Upper lobe of right lung (tissue), 1 donor: ENCODE data around the gene MILR1. TPM values are rescaled to one million over a fixed set of nuclear protein-coding genes. Genes with fewer than 3 reads are reported as not detected.
"Not testable (repeated sequence)": the region's sequence is repeated elsewhere in the genome, so short reads cannot be mapped to it uniquely, and the experiment has no call there.

Source experiments
- ATAC-seq: fragments of 200-7000 bp; cut with Tn5 transposase; one replicate; pipeline ENCODE4 v1.9.1; 2020; ENCODE audit warnings: mild to moderate bottlenecking, moderate library complexity
- DNase-seq: peaks from one replicate; pipeline ENCODE4 v3.0.0-alpha.2; 2020
- H3K27ac ChIP-seq: fragments of 200-600 bp; one replicate; pipeline ENCODE4 v1.8.0; 2022
- H3K27me3 ChIP-seq: fragments of 200-600 bp; one replicate; pipeline ENCODE4 v1.8.0; 2022; ENCODE audit warnings: mild to moderate bottlenecking
- H3K36me3 ChIP-seq: fragments of 200-600 bp; one replicate; pipeline ENCODE4 v1.8.0; 2022
- H3K4me1 ChIP-seq: fragments of 200-600 bp; one replicate; pipeline ENCODE4 v1.8.0; 2022
- H3K4me3 ChIP-seq: fragments of 200-600 bp; one replicate; pipeline ENCODE4 v1.8.0; 2022; ENCODE audit warnings: mild to moderate bottlenecking
- H3K9me3 ChIP-seq: fragments of 200-600 bp; one replicate; pipeline ENCODE4 v1.8.0; 2022
- CTCF ChIP-seq: fragments of 200-600 bp; IDR thresholded peaks from one replicate; pipeline ENCODE4 v1.8.0; 2022; ENCODE audit warnings: antibody characterized with exemption
- intact Hi-C: fragments of 100-400 bp; cut with DNase I; formaldehyde crosslinking; loops from one replicate; pipeline ENCODE4 v1.11.0; 2022
- total RNA-seq: library from RNA; stranded (reverse); fragmentation: NEBNext Ultra II Directional; extraction: Animal tissue kit (Norgen Biotek cat#: 25700); gene quantifications from one replicate; pipeline ENCODE4 v1.2.1, GENCODE V29; 2021
- donor health status: DM: no; HTN: yes; CAD: no; lungs with severe emphysema.

MILR1 gene
- total RNA-seq, 1 donor from 2014 or later = 17.9 TPM

GRCh38 chr17:64459284-64459747 is 10.4 kb downstream of the MILR1 start:
- Histone ChIP-seq H3K27ac (no peak overlapping the region), H3K4me1 (peaks cover 6% of the 10 kb centered on the region), H3K36me3 (no peaks in the 10 kb centered on the region), H3K4me3 (no peak overlapping the region), H3K27me3 (no peaks in the 10 kb centered on the region), H3K9me3 (no peaks in the 10 kb centered on the region)
- intact Hi-C loops = no loop called here
- DNase-seq = no peak
- peak; percentile 59 for ATAC-seq
- no peak for TF ChIP-seq CTCF

GRCh38 chr17:64459818-64460217 is 10.9 kb downstream of the MILR1 start:
- H3K27ac ChIP-seq, DNase-seq, H3K36me3 ChIP-seq, H3K4me1 ChIP-seq, ATAC-seq, intact Hi-C loops, H3K9me3 ChIP-seq, H3K27me3 ChIP-seq, H3K4me3 ChIP-seq: not testable (repeated sequence)

- H3K4me1 ChIP-seq = peaks cover 4% of the 10 kb centered on the region
- H3K27ac ChIP-seq = no peak overlapping the region
- H3K27me3 ChIP-seq = no peaks in the 10 kb centered on the region
- intact Hi-C loops = no loop called here
- ATAC-seq = no peak
- no peak for TF ChIP-seq CTCF
- no peak overlapping the region for H3K4me3 ChIP-seq
- no peaks in the 10 kb centered on the region for H3K9me3 ChIP-seq
- DNase-seq = no peak
- no peaks in the 10 kb centered on the region for H3K36me3 ChIP-seq
Measured at GRCh38 chr17:64460955-64461354, 12.0 kb downstream of the MILR1 start.

GRCh38 chr17:64461788-64462187 is 12.9 kb downstream of the MILR1 start:
- DNase-seq (no peak), ATAC-seq (no peak)
- H3K4me3 ChIP-seq = no peak overlapping the region
- TF ChIP-seq CTCF = no peak
- no peaks in the 10 kb centered on the region for H3K27me3 ChIP-seq
- intact Hi-C loops = no loop called here
- no peaks in the 10 kb centered on the region for H3K9me3 ChIP-seq
- H3K27ac ChIP-seq = no peak overlapping the region
- H3K4me1 ChIP-seq = no peaks in the 10 kb centered on the region
- H3K36me3 ChIP-seq = no peaks in the 10 kb centered on the region

- H3K27ac ChIP-seq = no peak overlapping the region
- H3K27me3 ChIP-seq = no peaks in the 10 kb centered on the region
- no peak for ATAC-seq
- intact Hi-C loops = no loop called here
- H3K9me3 ChIP-seq = no peaks in the 10 kb centered on the region
- no peaks in the 10 kb centered on the region for H3K4me1 ChIP-seq
- no peaks in the 10 kb centered on the region for H3K36me3 ChIP-seq
- no peak overlapping the region for H3K4me3 ChIP-seq
- DNase-seq = no peak
- no peak for TF ChIP-seq CTCF
Measured at GRCh38 chr17:64466019-64466735, 17.3 kb downstream of the MILR1 start.

- intact Hi-C loops, H3K27me3 ChIP-seq, H3K36me3 ChIP-seq, ATAC-seq, H3K27ac ChIP-seq, H3K4me3 ChIP-seq, H3K4me1 ChIP-seq, H3K9me3 ChIP-seq, DNase-seq: not testable (repeated sequence)
Measured at GRCh38 chr17:64466834-64467233, 17.9 kb downstream of the MILR1 start.

- Histone ChIP-seq H3K4me3 (no peak overlapping the region), H3K27me3 (no peaks in the 10 kb centered on the region), H3K36me3 (no peaks in the 10 kb centered on the region), H3K4me1 (no peaks in the 10 kb centered on the region), H3K27ac (no peak overlapping the region), H3K9me3 (no peaks in the 10 kb centered on the region)
- DNase-seq (no peak), ATAC-seq (no peak)
- intact Hi-C loops = no loop called here
- TF ChIP-seq CTCF = no peak
Measured at GRCh38 chr17:64470625-64471024, 21.7 kb downstream of the MILR1 start.
